ENCODE data around the gene CYB5R2.

CYB5R2 gene

GRCh38 chr11:7672960-7673723 lies at the start of gene CYB5R2:
CYB5R2 (minus strand) TSS chr11:7673500; CDS start chr11:7672825, 675 bp downstream.
- H3K4me1 ChIP-seq (ENCODE audit: control insufficient read depth, insufficient read depth, low read length): peaks cover 9% of the 10 kb centered on the region
- no peaks in the 10 kb centered on the region for H3K9me3 ChIP-seq (ENCODE audit: control insufficient read depth, low read length)
- H3K36me3 ChIP-seq (ENCODE audit: control insufficient read depth, insufficient read depth, low read length, severe bottlenecking): peaks cover 2% of the 10 kb centered on the region
- H3K27me3 ChIP-seq (replicated peaks; ENCODE audit: control insufficient read depth, insufficient read depth, low read length): no peaks in the 10 kb centered on the region
- H3K9ac ChIP-seq (ENCODE audit: low read length): peak within 1 kb of the TSS; percentile 84
- peak; percentile 46 for DNase-seq (ENCODE audit: low read depth)
- H3K4me3 ChIP-seq (ENCODE audit: low read length): peak within 1 kb of the TSS; percentile 76

GRCh38 chr11:7714786-7715185 lies 41.5 kb upstream of the CYB5R2 start:
- no peaks in the 10 kb centered on the region for H3K9me3 ChIP-seq (ENCODE audit: control insufficient read depth, low read length)
- no peak overlapping the region for H3K4me3 ChIP-seq (ENCODE audit: low read length)
- no peak overlapping the region for H3K9ac ChIP-seq (ENCODE audit: low read length)
- H3K4me1 ChIP-seq (ENCODE audit: control insufficient read depth, insufficient read depth, low read length): no peaks in the 10 kb centered on the region
- H3K36me3 ChIP-seq (ENCODE audit: control insufficient read depth, insufficient read depth, low read length, severe bottlenecking): no peaks in the 10 kb centered on the region
- no peaks in the 10 kb centered on the region for H3K27me3 ChIP-seq (replicated peaks; ENCODE audit: control insufficient read depth, insufficient read depth, low read length)
- DNase-seq (ENCODE audit: low read depth): no peak

GRCh38 chr11:7706377-7706776 lies 33.1 kb upstream of the CYB5R2 start, which contains the start of gene OVCH2:
OVCH2 (minus strand) TSS chr11:7706477; CDS start chr11:7706394, 83 bp downstream.
- Histone ChIP-seq H3K4me1 (ENCODE audit: control insufficient read depth, insufficient read depth, low read length) (no peaks in the 10 kb centered on the region), H3K4me3 (ENCODE audit: low read length) (no peak within 1 kb of the TSS)

GRCh38 chr11:7703740-7704139 lies 30.4 kb upstream of the CYB5R2 start:
- Histone ChIP-seq H3K4me3 (ENCODE audit: low read length) (no peak overlapping the region), H3K9ac (ENCODE audit: low read length) (no peak overlapping the region), H3K36me3 (ENCODE audit: control insufficient read depth, insufficient read depth, low read length, severe bottlenecking) (no peaks in the 10 kb centered on the region), H3K9me3 (ENCODE audit: control insufficient read depth, low read length) (no peaks in the 10 kb centered on the region), H3K4me1 (ENCODE audit: control insufficient read depth, insufficient read depth, low read length) (no peaks in the 10 kb centered on the region), H3K27me3 (replicated peaks; ENCODE audit: control insufficient read depth, insufficient read depth, low read length) (peaks cover 34% of the 10 kb centered on the region)
- DNase-seq (ENCODE audit: low read depth): no peak

More at GRCh38 chr11:7706377-7706776, 33.1 kb upstream of the CYB5R2 start, which contains the start of gene OVCH2:
- Histone ChIP-seq H3K27me3 (replicated peaks; ENCODE audit: control insufficient read depth, insufficient read depth, low read length) (peaks cover 28% of the 10 kb centered on the region), H3K9ac (ENCODE audit: low read length) (no peak within 1 kb of the TSS), H3K36me3 (ENCODE audit: control insufficient read depth, insufficient read depth, low read length, severe bottlenecking) (no peaks in the 10 kb centered on the region), H3K9me3 (ENCODE audit: control insufficient read depth, low read length) (no peaks in the 10 kb centered on the region)
- DNase-seq (ENCODE audit: low read depth): no peak

GRCh38 chr11:7696424-7696823 lies 23.1 kb upstream of the CYB5R2 start:
- Histone ChIP-seq H3K27me3 (replicated peaks; ENCODE audit: control insufficient read depth, insufficient read depth, low read length) (peaks cover 48% of the 10 kb centered on the region), H3K9me3 (ENCODE audit: control insufficient read depth, low read length) (no peaks in the 10 kb centered on the region), H3K4me3 (ENCODE audit: low read length) (no peak overlapping the region), H3K36me3 (ENCODE audit: control insufficient read depth, insufficient read depth, low read length, severe bottlenecking) (no peaks in the 10 kb centered on the region), H3K9ac (ENCODE audit: low read length) (no peak overlapping the region), H3K4me1 (ENCODE audit: control insufficient read depth, insufficient read depth, low read length) (no peaks in the 10 kb centered on the region)
- DNase-seq (ENCODE audit: low read depth): no peak

GRCh38 chr11:7694235-7694634 lies 20.9 kb upstream of the CYB5R2 start:
- Histone ChIP-seq H3K9ac (ENCODE audit: low read length) (no peak overlapping the region), H3K36me3 (ENCODE audit: control insufficient read depth, insufficient read depth, low read length, severe bottlenecking) (no peaks in the 10 kb centered on the region), H3K27me3 (replicated peaks; ENCODE audit: control insufficient read depth, insufficient read depth, low read length) (peaks cover 43% of the 10 kb centered on the region), H3K4me1 (ENCODE audit: control insufficient read depth, insufficient read depth, low read length) (no peaks in the 10 kb centered on the region), H3K4me3 (ENCODE audit: low read length) (peak overlapping the region; percentile 62), H3K9me3 (ENCODE audit: control insufficient read depth, low read length) (no peaks in the 10 kb centered on the region)
- DNase-seq (ENCODE audit: low read depth): no peak

GRCh38 chr11:7692426-7692825 lies 19.1 kb upstream of the CYB5R2 start:
- Histone ChIP-seq H3K4me1 (ENCODE audit: control insufficient read depth, insufficient read depth, low read length) (no peaks in the 10 kb centered on the region), H3K9ac (ENCODE audit: low read length) (no peak overlapping the region), H3K4me3 (ENCODE audit: low read length) (no peak overlapping the region), H3K9me3 (ENCODE audit: control insufficient read depth, low read length) (no peaks in the 10 kb centered on the region), H3K27me3 (replicated peaks; ENCODE audit: control insufficient read depth, insufficient read depth, low read length) (peaks cover 30% of the 10 kb centered on the region), H3K36me3 (ENCODE audit: control insufficient read depth, insufficient read depth, low read length, severe bottlenecking) (no peaks in the 10 kb centered on the region)
- DNase-seq (ENCODE audit: low read depth): no peak

GRCh38 chr11:7691759-7692350 lies 18.6 kb upstream of the CYB5R2 start:
- H3K4me3 ChIP-seq (ENCODE audit: low read length): no peak overlapping the region
- no peaks in the 10 kb centered on the region for H3K36me3 ChIP-seq (ENCODE audit: control insufficient read depth, insufficient read depth, low read length, severe bottlenecking)
- H3K4me1 ChIP-seq (ENCODE audit: control insufficient read depth, insufficient read depth, low read length): no peaks in the 10 kb centered on the region
- peak; percentile 40 for DNase-seq (ENCODE audit: low read depth)
- H3K9me3 ChIP-seq (ENCODE audit: control insufficient read depth, low read length): no peaks in the 10 kb centered on the region
- H3K27me3 ChIP-seq (replicated peaks; ENCODE audit: control insufficient read depth, insufficient read depth, low read length): peaks cover 30% of the 10 kb centered on the region
- H3K9ac ChIP-seq (ENCODE audit: low read length): no peak overlapping the region

GRCh38 chr11:7690648-7691047 lies 17.3 kb upstream of the CYB5R2 start:
- Histone ChIP-seq H3K9ac (ENCODE audit: low read length) (no peak overlapping the region), H3K27me3 (replicated peaks; ENCODE audit: control insufficient read depth, insufficient read depth, low read length) (peaks cover 30% of the 10 kb centered on the region), H3K4me1 (ENCODE audit: control insufficient read depth, insufficient read depth, low read length) (no peaks in the 10 kb centered on the region), H3K36me3 (ENCODE audit: control insufficient read depth, insufficient read depth, low read length, severe bottlenecking) (no peaks in the 10 kb centered on the region), H3K9me3 (ENCODE audit: control insufficient read depth, low read length) (no peaks in the 10 kb centered on the region), H3K4me3 (ENCODE audit: low read length) (no peak overlapping the region)
- DNase-seq (ENCODE audit: low read depth): no peak

- H3K27me3 ChIP-seq (replicated peaks; ENCODE audit: control insufficient read depth, insufficient read depth, low read length): peaks cover 29% of the 10 kb centered on the region
- H3K36me3 ChIP-seq (ENCODE audit: control insufficient read depth, insufficient read depth, low read length, severe bottlenecking): no peaks in the 10 kb centered on the region
These were observed 15.9 kb upstream of the CYB5R2 start for GRCh38 chr11:7689239-7689638.

GRCh38 chr11:7688238-7688826 lies 15.0 kb upstream of the CYB5R2 start:
- H3K4me1 ChIP-seq (ENCODE audit: control insufficient read depth, insufficient read depth, low read length): no peaks in the 10 kb centered on the region
- no peak overlapping the region for H3K9ac ChIP-seq (ENCODE audit: low read length)
- peaks cover 20% of the 10 kb centered on the region for H3K27me3 ChIP-seq (replicated peaks; ENCODE audit: control insufficient read depth, insufficient read depth, low read length)
- no peak overlapping the region for H3K4me3 ChIP-seq (ENCODE audit: low read length)
- peak; percentile 81 for DNase-seq (ENCODE audit: low read depth)
- no peaks in the 10 kb centered on the region for H3K9me3 ChIP-seq (ENCODE audit: control insufficient read depth, low read length)
- H3K36me3 ChIP-seq (ENCODE audit: control insufficient read depth, insufficient read depth, low read length, severe bottlenecking): no peaks in the 10 kb centered on the region

More at GRCh38 chr11:7689239-7689638, 15.9 kb upstream of the CYB5R2 start:
- no peak for DNase-seq (ENCODE audit: low read depth)
- H3K4me1 ChIP-seq (ENCODE audit: control insufficient read depth, insufficient read depth, low read length): no peaks in the 10 kb centered on the region
- no peak overlapping the region for H3K9ac ChIP-seq (ENCODE audit: low read length)
- no peak overlapping the region for H3K4me3 ChIP-seq (ENCODE audit: low read length)
- no peaks in the 10 kb centered on the region for H3K9me3 ChIP-seq (ENCODE audit: control insufficient read depth, low read length)

Measured in adipocyte (in vitro differentiated cells).